ENCODE results near the gene HOXA1.

DNA sequence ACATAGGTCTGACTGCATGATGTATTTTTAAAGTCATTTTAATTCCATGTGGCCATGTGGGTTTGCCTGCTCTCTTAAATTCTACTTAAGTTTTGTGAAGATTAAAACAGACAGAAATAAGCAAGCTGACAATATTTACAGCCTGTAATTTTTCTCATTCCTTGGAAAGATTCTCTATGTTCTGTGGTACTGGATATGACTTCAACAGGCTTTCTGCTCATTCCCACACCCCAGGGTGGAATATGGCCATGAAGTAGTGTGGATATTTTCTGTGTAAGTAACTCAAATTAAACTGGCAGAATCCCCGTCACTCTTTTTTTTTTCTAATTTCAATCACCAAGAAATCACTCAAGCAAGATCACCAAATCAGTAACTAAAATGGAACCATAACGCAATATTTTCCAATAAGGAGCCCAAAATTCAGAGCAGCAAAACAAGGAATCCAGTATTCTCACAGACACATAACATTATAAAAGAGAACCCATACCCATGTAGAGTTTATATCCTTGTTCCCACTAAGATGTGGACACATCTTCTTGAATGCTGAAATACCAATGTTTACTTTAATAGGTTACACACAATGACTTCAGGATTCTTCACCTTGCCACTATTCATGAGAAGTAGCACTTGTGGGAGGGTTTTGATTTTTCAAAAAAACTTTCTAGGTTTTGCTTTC lies 42.0 kb upstream of the HOXA1 start:
- TF ChIP-seq, protein P1, sequence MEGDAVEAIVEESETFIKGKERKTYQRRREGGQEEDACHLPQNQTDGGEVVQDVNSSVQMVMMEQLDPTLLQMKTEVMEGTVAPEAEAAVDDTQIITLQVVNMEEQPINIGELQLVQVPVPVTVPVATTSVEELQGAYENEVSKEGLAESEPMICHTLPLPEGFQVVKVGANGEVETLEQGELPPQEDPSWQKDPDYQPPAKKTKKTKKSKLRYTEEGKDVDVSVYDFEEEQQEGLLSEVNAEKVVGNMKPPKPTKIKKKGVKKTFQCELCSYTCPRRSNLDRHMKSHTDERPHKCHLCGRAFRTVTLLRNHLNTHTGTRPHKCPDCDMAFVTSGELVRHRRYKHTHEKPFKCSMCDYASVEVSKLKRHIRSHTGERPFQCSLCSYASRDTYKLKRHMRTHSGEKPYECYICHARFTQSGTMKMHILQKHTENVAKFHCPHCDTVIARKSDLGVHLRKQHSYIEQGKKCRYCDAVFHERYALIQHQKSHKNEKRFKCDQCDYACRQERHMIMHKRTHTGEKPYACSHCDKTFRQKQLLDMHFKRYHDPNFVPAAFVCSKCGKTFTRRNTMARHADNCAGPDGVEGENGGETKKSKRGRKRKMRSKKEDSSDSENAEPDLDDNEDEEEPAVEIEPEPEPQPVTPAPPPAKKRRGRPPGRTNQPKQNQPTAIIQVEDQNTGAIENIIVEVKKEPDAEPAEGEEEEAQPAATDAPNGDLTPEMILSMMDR (IDR thresholded peaks at IDR 0.05; ENCODE audit: insufficient read depth, low read length): no peak
- no peak for TF ChIP-seq POLR2AphosphoS5 (IDR thresholded peaks at IDR 0.05; ENCODE audit: low read depth)
- TF ChIP-seq SPI1 (IDR thresholded peaks at IDR 0.05; ENCODE audit: borderline replicate concordance, low read depth): no peak

Measured in HL-60 (cell line).